22Rv1 (cell line): Measurements from ENCODE around the gene MRTFB.

ENCODE experiments used
- CTCF ChIP-seq: fragments of 450-650 bp; IDR thresholded peaks from 2 replicates; pipeline ENCODE4 v1.5.1; 2017; ENCODE audit warnings: mild to moderate bottlenecking
- ZFX ChIP-seq: fragments of 450-650 bp; IDR thresholded peaks from 2 replicates; pipeline ENCODE4 v1.6.1; 2017; ENCODE audit warnings: antibody characterized with exemption, borderline replicate concordance

GRCh38 chr16:14177704-14178103, 106.6 kb downstream of the MRTFB start:
- no peak for TF ChIP-seq CTCF
- TF ChIP-seq ZFX: no peak
